GM12875 (cell line): Measurements from ENCODE around the gene DEFB125.

ENCODE experiments used
- H3K4me3 ChIP-seq: one replicate; pipeline ENCODE4 v1.5.1; 2011; ENCODE audit warnings: low read depth, low read length, control low read depth
- TF ChIP-seq, protein P1 (sequence below): IDR thresholded peaks from 2 replicates; pipeline ENCODE4 v1.5.1; 2011; ENCODE audit warnings: low read depth, mild to moderate bottlenecking, control low read depth, inconsistent platforms, low read length, moderate library complexity, borderline replicate concordance; ENCODE audit not compliant: insufficient read depth

DEFB125 gene, protein sequence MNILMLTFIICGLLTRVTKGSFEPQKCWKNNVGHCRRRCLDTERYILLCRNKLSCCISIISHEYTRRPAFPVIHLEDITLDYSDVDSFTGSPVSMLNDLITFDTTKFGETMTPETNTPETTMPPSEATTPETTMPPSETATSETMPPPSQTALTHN

GRCh38 chr20:87401-87800 is at the start of gene DEFB125:
Gene DEFB125 (plus strand): TSS chr20:87672. CDS start chr20:87710, 38 bp downstream.
- TF ChIP-seq, protein P1, sequence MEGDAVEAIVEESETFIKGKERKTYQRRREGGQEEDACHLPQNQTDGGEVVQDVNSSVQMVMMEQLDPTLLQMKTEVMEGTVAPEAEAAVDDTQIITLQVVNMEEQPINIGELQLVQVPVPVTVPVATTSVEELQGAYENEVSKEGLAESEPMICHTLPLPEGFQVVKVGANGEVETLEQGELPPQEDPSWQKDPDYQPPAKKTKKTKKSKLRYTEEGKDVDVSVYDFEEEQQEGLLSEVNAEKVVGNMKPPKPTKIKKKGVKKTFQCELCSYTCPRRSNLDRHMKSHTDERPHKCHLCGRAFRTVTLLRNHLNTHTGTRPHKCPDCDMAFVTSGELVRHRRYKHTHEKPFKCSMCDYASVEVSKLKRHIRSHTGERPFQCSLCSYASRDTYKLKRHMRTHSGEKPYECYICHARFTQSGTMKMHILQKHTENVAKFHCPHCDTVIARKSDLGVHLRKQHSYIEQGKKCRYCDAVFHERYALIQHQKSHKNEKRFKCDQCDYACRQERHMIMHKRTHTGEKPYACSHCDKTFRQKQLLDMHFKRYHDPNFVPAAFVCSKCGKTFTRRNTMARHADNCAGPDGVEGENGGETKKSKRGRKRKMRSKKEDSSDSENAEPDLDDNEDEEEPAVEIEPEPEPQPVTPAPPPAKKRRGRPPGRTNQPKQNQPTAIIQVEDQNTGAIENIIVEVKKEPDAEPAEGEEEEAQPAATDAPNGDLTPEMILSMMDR = no peak
- H3K4me3 ChIP-seq = no peak within 1 kb of the TSS

GRCh38 chr20:60035-60918 is 27.2 kb upstream of the DEFB125 start:
- H3K4me3 ChIP-seq = no peak overlapping the region
- TF ChIP-seq, protein P1 = no peak

DNA sequence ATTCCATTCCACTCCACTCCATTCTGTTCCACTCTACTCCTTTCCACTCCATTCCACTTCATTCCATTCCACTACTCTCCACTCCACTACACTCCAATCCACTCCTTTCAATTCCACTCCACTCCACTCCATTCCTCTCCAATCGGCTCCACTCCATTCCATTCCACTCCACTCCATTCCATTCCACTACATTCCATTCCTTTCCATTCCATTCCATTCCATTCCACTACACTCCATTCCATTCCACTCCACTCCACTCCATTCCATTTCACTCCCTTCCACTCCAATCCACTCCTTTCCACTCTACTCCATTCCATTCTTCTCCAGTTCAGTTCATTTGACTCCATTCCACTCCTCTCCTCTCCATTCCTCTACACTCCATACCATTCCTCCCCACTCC is 26.2 kb upstream of the DEFB125 start:
- no peak overlapping the region for H3K4me3 ChIP-seq
- TF ChIP-seq, protein P1 = no peak

GRCh38 chr20:61757-62156 is 25.7 kb upstream of the DEFB125 start:
- TF ChIP-seq, protein P1 = no peak
- H3K4me3 ChIP-seq = no peak overlapping the region

DNA sequence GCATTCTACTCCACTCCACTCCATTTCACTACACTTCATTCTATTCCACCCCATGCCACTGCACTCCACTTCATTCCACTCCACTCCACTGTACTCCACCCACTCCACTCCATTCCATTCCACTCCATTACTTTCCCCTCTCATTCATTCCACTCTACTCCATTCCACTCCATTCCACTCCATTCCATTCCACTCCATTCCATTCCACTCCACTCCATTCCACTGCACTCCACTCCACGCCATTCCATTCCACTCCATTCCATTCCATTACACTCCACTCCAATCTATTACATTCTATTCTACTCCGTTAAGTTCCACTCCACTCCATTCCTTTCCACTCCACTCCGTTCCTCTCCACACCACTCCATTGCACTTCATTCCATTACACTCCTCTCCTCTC is 25.0 kb upstream of the DEFB125 start:
- TF ChIP-seq, protein P1 = no peak
- no peak overlapping the region for H3K4me3 ChIP-seq

- TF ChIP-seq, protein P1 = no peak
Observed at GRCh38 chr20:64026-64603, 23.4 kb upstream of the DEFB125 start.

More at GRCh38 chr20:64026-64603, 23.4 kb upstream of the DEFB125 start:
- H3K4me3 ChIP-seq = no peak overlapping the region
